ENCODE results near the gene DNLZ. TPM values are rescaled to one million over a fixed set of nuclear protein-coding genes. Genes with fewer than 3 reads are reported as not detected.
"Not testable (repeated sequence)": the region's sequence is repeated elsewhere in the genome, so short reads cannot be mapped to it uniquely, and the experiment has no call there.

DNLZ gene
- total RNA-seq, 1 experiment from 2014 or later = 9.1 TPM

DNA sequence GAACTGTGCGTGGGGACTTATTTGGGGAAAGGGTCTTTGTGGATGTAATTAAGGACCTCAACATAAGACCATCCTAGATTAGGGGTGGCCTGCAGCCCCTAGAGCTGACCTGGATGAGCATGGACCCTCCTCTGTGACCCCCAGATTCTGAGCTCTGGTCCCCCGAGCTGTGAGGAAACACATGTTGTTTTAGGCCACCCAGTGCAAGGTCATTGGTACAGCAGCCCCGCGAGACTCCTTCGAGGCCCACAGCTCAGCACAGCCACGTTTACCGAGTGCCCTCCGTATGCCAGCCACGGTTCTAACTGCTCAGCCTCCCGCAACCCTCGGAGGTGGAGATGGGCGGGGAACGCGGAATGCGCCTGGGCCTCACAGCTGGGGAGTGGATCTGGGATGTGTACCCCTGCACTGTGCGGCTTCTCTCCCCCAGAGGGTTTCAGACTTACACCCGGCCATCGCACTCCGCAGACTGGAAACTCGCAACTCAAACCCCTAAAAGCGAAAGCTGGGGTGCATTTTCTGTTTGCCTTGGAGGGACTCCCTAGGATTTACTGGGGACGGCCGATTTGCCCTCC is 40.7 kb downstream of the DNLZ start:
- Histone ChIP-seq H3K36me3 (ENCODE audit: low read depth) (no peaks in the 10 kb centered on the region), H3K27me3 (ENCODE audit: insufficient read depth, low read depth) (no peaks in the 10 kb centered on the region), H3K27ac (no peak overlapping the region), H3F3A (ENCODE audit: insufficient read depth, low read depth) (peaks cover 8% of the 10 kb centered on the region; the same call in 1 of the 2 replicates), H3K9me3 (ENCODE audit: insufficient read depth, low read depth) (no peaks in the 10 kb centered on the region), H3K9me2 (ENCODE audit: insufficient read depth) (no peaks in the 10 kb centered on the region), H3K4me2 (no peak overlapping the region), H3K79me2 (ENCODE audit: low read depth) (no peaks in the 10 kb centered on the region), H4K20me1 (ENCODE audit: insufficient read depth) (no peaks in the 10 kb centered on the region), H2AFZ (no peak overlapping the region), H3K4me1 (replicated peaks; ENCODE audit: insufficient read depth) (peaks cover under 1% of the 10 kb centered on the region; the same call in 1 of the 2 replicates), H3K4me3 (no peak overlapping the region)
- CTCF ChIA-PET = interaction anchor here (1.5 kb wide), 1 partner anchor 10 kb away, joined by 4 read pairs; no protein-coding TSS in a partner anchor
- TF ChIP-seq, protein P1, sequence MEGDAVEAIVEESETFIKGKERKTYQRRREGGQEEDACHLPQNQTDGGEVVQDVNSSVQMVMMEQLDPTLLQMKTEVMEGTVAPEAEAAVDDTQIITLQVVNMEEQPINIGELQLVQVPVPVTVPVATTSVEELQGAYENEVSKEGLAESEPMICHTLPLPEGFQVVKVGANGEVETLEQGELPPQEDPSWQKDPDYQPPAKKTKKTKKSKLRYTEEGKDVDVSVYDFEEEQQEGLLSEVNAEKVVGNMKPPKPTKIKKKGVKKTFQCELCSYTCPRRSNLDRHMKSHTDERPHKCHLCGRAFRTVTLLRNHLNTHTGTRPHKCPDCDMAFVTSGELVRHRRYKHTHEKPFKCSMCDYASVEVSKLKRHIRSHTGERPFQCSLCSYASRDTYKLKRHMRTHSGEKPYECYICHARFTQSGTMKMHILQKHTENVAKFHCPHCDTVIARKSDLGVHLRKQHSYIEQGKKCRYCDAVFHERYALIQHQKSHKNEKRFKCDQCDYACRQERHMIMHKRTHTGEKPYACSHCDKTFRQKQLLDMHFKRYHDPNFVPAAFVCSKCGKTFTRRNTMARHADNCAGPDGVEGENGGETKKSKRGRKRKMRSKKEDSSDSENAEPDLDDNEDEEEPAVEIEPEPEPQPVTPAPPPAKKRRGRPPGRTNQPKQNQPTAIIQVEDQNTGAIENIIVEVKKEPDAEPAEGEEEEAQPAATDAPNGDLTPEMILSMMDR (conservative IDR thresholded peaks at IDR 0.05) = no peak
- TF ChIP-seq EZH2 (IDR thresholded peaks at IDR 0.05; ENCODE audit: low read depth) = no peak
- no peak for DNase-seq
- intact Hi-C loops (cut with micrococcal nuclease; ENCODE audit: unreplicated experiment) = no loop called here
- POLR2A ChIA-PET (ENCODE audit: unreplicated experiment) = no interaction called here
- no TSS peak for BruUV-seq (replicated peaks)

DNA sequence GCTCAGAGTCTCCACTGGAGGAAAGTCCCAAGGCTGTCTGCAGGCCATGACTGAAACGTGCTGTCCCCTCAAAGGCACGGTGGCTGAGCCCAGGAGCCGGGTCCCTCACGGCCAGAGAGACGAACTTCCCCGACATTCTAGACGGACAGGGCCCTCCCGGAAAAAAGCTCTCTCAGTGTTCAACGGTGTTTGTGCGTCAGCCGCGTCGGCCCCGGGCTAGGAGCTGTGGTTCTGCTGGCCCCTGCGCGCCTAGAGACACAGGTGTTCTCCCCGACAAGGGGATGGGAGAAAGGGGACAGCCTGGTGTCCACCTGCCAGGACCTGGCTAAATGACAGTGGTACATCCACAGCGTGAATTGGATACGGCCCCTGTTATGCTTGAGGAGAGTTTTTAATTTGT is 42.0 kb downstream of the DNLZ start:
- H3K9me2 ChIP-seq (ENCODE audit: insufficient read depth) = no peaks in the 10 kb centered on the region
- TF ChIP-seq, protein P1 (conservative IDR thresholded peaks at IDR 0.05) = no peak
- no peak for TF ChIP-seq EZH2 (IDR thresholded peaks at IDR 0.05; ENCODE audit: low read depth)
- intact Hi-C loops (cut with micrococcal nuclease; ENCODE audit: unreplicated experiment) = no loop called here
- H3F3A ChIP-seq (ENCODE audit: insufficient read depth, low read depth) = peaks cover 4% of the 10 kb centered on the region; the same call in 1 of the 2 replicates
- POLR2A ChIA-PET (ENCODE audit: unreplicated experiment) = interaction anchor here (0.6 kb wide), 1 partner anchor 137 kb away, joined by 3 read pairs; no protein-coding TSS in a partner anchor
- H2AFZ ChIP-seq = no peak overlapping the region
- no peaks in the 10 kb centered on the region for H3K9me3 ChIP-seq (ENCODE audit: insufficient read depth, low read depth)
- no peak overlapping the region for H3K27ac ChIP-seq
- H4K20me1 ChIP-seq (ENCODE audit: insufficient read depth) = no peaks in the 10 kb centered on the region
- no peak overlapping the region for H3K4me2 ChIP-seq
- H3K79me2 ChIP-seq (ENCODE audit: low read depth) = no peaks in the 10 kb centered on the region
- no peak overlapping the region for H3K4me3 ChIP-seq
- H3K36me3 ChIP-seq (ENCODE audit: low read depth) = no peaks in the 10 kb centered on the region
- H3K4me1 ChIP-seq (replicated peaks; ENCODE audit: insufficient read depth) = no peaks in the 10 kb centered on the region
- no peak for DNase-seq
- CTCF ChIA-PET = interaction anchor here (0.6 kb wide), 1 partner anchor 35 kb away, joined by 6 read pairs; no protein-coding TSS in a partner anchor
- BruUV-seq (replicated peaks) = no TSS peak
- no peaks in the 10 kb centered on the region for H3K27me3 ChIP-seq (ENCODE audit: insufficient read depth, low read depth)

DNA sequence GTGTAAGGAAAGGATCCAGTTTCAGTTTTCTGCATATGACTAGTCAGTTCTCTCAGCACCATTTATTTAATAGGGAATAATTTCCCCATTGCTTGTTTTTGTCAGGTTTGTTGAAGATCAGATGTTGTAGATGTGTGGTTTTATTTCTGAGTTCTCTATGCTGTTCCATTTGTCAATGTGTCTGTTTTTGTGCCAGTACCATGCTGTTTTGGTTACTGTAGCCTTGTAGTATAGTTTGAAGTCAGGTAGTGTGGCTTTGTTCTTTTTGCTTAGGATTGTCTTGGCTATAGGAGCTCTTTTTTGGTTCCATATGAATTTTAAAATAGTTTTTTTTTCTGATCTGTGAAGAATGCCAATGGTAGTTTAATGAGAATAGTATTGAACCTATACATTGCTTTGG is 42.6 kb downstream of the DNLZ start:
- H3K27ac ChIP-seq; DNase-seq; H3K4me2 ChIP-seq; BruUV-seq (replicated peaks); H4K20me1 ChIP-seq (ENCODE audit: insufficient read depth); H3K36me3 ChIP-seq (ENCODE audit: low read depth); H3K4me3 ChIP-seq; H3K27me3 ChIP-seq (ENCODE audit: insufficient read depth, low read depth); H3K9me2 ChIP-seq (ENCODE audit: insufficient read depth); H3K9me3 ChIP-seq (ENCODE audit: insufficient read depth, low read depth); H3F3A ChIP-seq (ENCODE audit: insufficient read depth, low read depth); H3K4me1 ChIP-seq (replicated peaks; ENCODE audit: insufficient read depth); H3K79me2 ChIP-seq (ENCODE audit: low read depth); H2AFZ ChIP-seq; intact Hi-C loops (cut with micrococcal nuclease; ENCODE audit: unreplicated experiment): not testable (repeated sequence)
- CTCF ChIA-PET = interaction anchor here (0.6 kb wide), 1 partner anchor 35 kb away, joined by 6 read pairs; no protein-coding TSS in a partner anchor
- POLR2A ChIA-PET (ENCODE audit: unreplicated experiment) = interaction anchor here (0.6 kb wide), 1 partner anchor 138 kb away, joined by 3 read pairs; no protein-coding TSS in a partner anchor

DNA sequence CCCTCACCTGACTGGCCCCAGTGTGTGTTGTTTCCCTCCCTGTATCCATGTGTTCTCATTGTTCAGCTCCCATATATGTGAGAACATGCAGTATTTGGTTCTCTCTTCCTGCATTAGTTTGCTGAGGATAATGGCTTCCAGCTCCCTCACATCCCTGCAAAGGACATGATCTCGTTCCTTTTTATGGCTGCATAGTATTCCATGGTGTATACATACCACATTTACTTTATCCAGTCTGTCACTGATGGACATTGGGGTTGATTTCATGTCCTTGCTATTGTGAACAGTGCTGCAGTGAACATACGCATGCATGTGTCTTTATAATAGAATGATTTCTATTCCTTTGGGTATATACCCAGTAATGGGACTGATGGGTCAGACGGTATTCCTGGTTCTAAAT is 43.6 kb downstream of the DNLZ start:
- H3K27ac ChIP-seq; H4K20me1 ChIP-seq (ENCODE audit: insufficient read depth); DNase-seq; H3K4me1 ChIP-seq (replicated peaks; ENCODE audit: insufficient read depth); H3K4me3 ChIP-seq; H3K9me2 ChIP-seq (ENCODE audit: insufficient read depth); H3K36me3 ChIP-seq (ENCODE audit: low read depth); H3F3A ChIP-seq (ENCODE audit: insufficient read depth, low read depth); BruUV-seq (replicated peaks); POLR2A ChIA-PET (ENCODE audit: unreplicated experiment); H2AFZ ChIP-seq; H3K4me2 ChIP-seq; H3K9me3 ChIP-seq (ENCODE audit: insufficient read depth, low read depth); H3K27me3 ChIP-seq (ENCODE audit: insufficient read depth, low read depth); H3K79me2 ChIP-seq (ENCODE audit: low read depth): not testable (repeated sequence)
- intact Hi-C loops (cut with micrococcal nuclease; ENCODE audit: unreplicated experiment) = loop anchor here (10.0 kb wide), 1 partner anchor 315 kb away; no protein-coding TSS in a partner anchor
- CTCF ChIA-PET = interaction anchor here (0.6 kb wide), 1 partner anchor 715 kb away, joined by 6 read pairs; no protein-coding TSS in a partner anchor

DNA sequence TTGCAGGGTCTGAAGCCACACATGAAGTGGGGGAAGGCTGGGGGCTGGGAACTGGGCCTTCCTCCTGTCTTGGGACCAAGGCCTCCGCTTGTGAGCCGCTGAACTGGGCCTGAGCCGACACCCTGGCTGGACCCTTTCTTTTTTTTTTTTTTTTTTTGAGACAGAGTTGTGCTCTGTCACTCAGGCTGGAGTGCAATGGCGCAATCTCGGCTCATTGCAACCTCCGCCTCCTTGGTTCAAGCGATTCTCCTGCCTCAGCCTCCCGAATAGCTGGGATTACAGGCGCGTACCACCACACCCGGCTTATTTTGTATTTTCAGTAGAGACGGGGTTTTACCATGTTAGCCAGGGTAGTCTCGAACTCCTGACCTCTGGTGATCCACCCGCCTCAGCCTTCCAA is 44.3 kb downstream of the DNLZ start:
- H3K36me3 ChIP-seq (ENCODE audit: low read depth); H3F3A ChIP-seq (ENCODE audit: insufficient read depth, low read depth); H3K9me2 ChIP-seq (ENCODE audit: insufficient read depth); H3K4me2 ChIP-seq; DNase-seq; H3K9me3 ChIP-seq (ENCODE audit: insufficient read depth, low read depth); H3K4me3 ChIP-seq; H2AFZ ChIP-seq; BruUV-seq (replicated peaks); H3K79me2 ChIP-seq (ENCODE audit: low read depth); H3K27me3 ChIP-seq (ENCODE audit: insufficient read depth, low read depth); H3K4me1 ChIP-seq (replicated peaks; ENCODE audit: insufficient read depth); H3K27ac ChIP-seq; H4K20me1 ChIP-seq (ENCODE audit: insufficient read depth): not testable (repeated sequence)
- intact Hi-C loops (cut with micrococcal nuclease; ENCODE audit: unreplicated experiment) = loop anchor here (10.0 kb wide), 1 partner anchor 316 kb away; no protein-coding TSS in a partner anchor
- ChIA-PET POLR2A (ENCODE audit: unreplicated experiment) (interaction anchor here (0.6 kb wide), 2 partner anchors 27 to 78 kb away, joined by 3 read pairs; no protein-coding TSS in a partner anchor), CTCF (interaction anchor here (0.6 kb wide), 1 partner anchor 716 kb away, joined by 6 read pairs; no protein-coding TSS in a partner anchor)
